SK-N-MC (cell line): ENCODE results near the gene CUX1.

ENCODE experiments used
- EZH2 ChIP-seq: fragments of 200-600 bp; sonication (generic); IDR thresholded peaks from one replicate; pipeline ENCODE4 v1.6.1; 2017; ENCODE audit warnings: antibody characterized with exemption
- FOXP2 ChIP-seq: optimal IDR thresholded peaks from 2 replicates; pipeline ENCODE3; 2011; ENCODE audit warnings: mild to moderate bottlenecking, moderate library complexity; ENCODE audit not compliant: insufficient read depth; ENCODE audit errors: extremely low read length, control extremely low read depth
- POLR2AphosphoS5 ChIP-seq: IDR thresholded peaks from 2 replicates; pipeline ENCODE4 v1.6.1; 2012; ENCODE audit warnings: mild to moderate bottlenecking, low read depth, low read length, borderline replicate concordance

DNA sequence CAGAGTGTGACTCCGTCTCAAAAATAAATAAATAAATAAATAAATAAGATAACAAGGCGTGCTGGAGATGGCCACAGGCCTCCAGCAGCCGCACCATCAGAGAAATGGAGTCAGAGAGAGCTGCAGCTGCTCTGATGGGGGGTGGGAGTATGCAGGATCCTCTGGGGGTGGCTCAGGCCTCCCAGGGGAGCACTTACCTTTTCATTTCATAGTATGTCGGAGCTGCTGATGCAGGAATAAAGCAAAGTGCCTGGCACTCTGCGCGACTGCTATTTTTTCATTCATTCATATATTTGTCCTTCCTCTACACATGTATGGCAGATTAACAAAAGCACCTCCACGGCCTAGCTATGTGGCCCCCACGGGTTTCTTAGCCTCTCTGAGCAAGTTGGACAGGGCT, 175.9 kb downstream of the CUX1 start:
- TF ChIP-seq POLR2AphosphoS5 (no peak), EZH2 (no peak), FOXP2 (no peak)
